Activated CD4-positive, alpha-beta T cell treated with anti-CD3 and anti-CD28 coated beads, Interleukin-10, Interleukin-2, amounts not matched to agents 100 ng/mL and 50 ng/mL, durations not matched to agents 16 hours and 8 hours (primary cell): ENCODE results near the gene EPHB3.

Experiments used
- DNase-seq: peaks from one replicate; pipeline ENCODE4 v3.0.0-alpha.2; 2020

The EPHB3 gene

GRCh38 chr3:184581331-184581855, 19.8 kb downstream of the EPHB3 start:
- no peak for DNase-seq

GRCh38 chr3:184582646-184583577, 21.3 kb downstream of the EPHB3 start:
- no peak for DNase-seq

- no peak for DNase-seq
Observed at GRCh38 chr3:184583578-184584451, 22.2 kb downstream of the EPHB3 start.

- no peak for DNase-seq
Observed at GRCh38 chr3:184584464-184584891, 22.9 kb downstream of the EPHB3 start.

- no peak for DNase-seq
Observed at GRCh38 chr3:184585545-184585944, 24.0 kb downstream of the EPHB3 start.

GRCh38 chr3:184586851-184587250, 25.3 kb downstream of the EPHB3 start:
- no peak for DNase-seq

- DNase-seq: no peak
Observed at GRCh38 chr3:184588776-184589175, 27.2 kb downstream of the EPHB3 start.

- DNase-seq: no peak
Observed at GRCh38 chr3:184590795-184591194, 29.2 kb downstream of the EPHB3 start.

- DNase-seq: no peak
Observed at GRCh38 chr3:184591789-184592188, 30.2 kb downstream of the EPHB3 start.

- no peak for DNase-seq
Observed at GRCh38 chr3:184592371-184593219, 31.0 kb downstream of the EPHB3 start.

- DNase-seq: no peak
Observed at GRCh38 chr3:184593220-184593927, 31.8 kb downstream of the EPHB3 start.

GRCh38 chr3:184593928-184594303, 32.3 kb downstream of the EPHB3 start:
- no peak for DNase-seq

- DNase-seq: no peak
Observed at GRCh38 chr3:184594371-184595001, 32.9 kb downstream of the EPHB3 start.

- DNase-seq: no peak
Observed at GRCh38 chr3:184595726-184596125, 34.1 kb downstream of the EPHB3 start.

GRCh38 chr3:184596233-184596632, 34.6 kb downstream of the EPHB3 start:
- no peak for DNase-seq

- no peak for DNase-seq
Observed at GRCh38 chr3:184596886-184597575, 35.4 kb downstream of the EPHB3 start.

GRCh38 chr3:184597829-184598573, 36.4 kb downstream of the EPHB3 start:
- DNase-seq: no peak

- DNase-seq: no peak
Observed at GRCh38 chr3:184598574-184598927, 37.0 kb downstream of the EPHB3 start.

- DNase-seq: no peak
Observed at GRCh38 chr3:184599143-184599542, 37.6 kb downstream of the EPHB3 start.
